Mammary epithelial cell (primary cell): ENCODE data around the gene SETD2.

Experiments
- EZH2 ChIP-seq: IDR thresholded peaks from 2 replicates; pipeline ENCODE4 v1.6.1; 2012; ENCODE audit warnings: low read length, inconsistent platforms, borderline replicate concordance
- TF ChIP-seq, protein P1 (sequence below), 2 donors: IDR thresholded peaks in 1 of 2; conservative IDR thresholded peaks in 1 of 2; 2 replicates each; pipeline ENCODE4 v1.5.1; 2011 to 2012; ENCODE audit warnings: inconsistent platforms in 2 of 2, low read length in 2 of 2, mild to moderate bottlenecking in 2 of 2, control low read depth in 1 of 2, low read depth in 1 of 2; ENCODE audit not compliant: insufficient read depth in 1 of 2; ENCODE audit errors: extremely low read depth in 1 of 2

DNA sequence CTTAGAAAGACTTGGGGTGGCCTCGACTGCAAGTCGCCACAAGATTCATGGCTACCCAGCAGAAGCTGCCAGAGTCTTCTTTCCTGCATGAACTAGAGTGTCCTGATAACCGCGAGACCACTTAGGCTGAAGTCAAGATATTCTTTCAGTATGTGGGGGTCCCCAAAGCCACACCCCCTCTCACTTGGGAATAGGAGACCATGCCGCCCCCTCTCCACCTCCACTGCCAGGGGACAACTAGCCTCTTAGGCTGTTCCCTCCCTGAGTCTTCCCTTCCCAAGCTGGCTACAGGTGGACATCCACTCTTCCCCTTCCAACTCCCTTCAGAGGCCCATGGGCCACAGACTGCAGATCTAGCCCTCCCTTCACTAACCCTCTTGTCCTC, 186.1 kb downstream of the SETD2 start:
- TF ChIP-seq, protein P1, sequence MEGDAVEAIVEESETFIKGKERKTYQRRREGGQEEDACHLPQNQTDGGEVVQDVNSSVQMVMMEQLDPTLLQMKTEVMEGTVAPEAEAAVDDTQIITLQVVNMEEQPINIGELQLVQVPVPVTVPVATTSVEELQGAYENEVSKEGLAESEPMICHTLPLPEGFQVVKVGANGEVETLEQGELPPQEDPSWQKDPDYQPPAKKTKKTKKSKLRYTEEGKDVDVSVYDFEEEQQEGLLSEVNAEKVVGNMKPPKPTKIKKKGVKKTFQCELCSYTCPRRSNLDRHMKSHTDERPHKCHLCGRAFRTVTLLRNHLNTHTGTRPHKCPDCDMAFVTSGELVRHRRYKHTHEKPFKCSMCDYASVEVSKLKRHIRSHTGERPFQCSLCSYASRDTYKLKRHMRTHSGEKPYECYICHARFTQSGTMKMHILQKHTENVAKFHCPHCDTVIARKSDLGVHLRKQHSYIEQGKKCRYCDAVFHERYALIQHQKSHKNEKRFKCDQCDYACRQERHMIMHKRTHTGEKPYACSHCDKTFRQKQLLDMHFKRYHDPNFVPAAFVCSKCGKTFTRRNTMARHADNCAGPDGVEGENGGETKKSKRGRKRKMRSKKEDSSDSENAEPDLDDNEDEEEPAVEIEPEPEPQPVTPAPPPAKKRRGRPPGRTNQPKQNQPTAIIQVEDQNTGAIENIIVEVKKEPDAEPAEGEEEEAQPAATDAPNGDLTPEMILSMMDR (conservative IDR thresholded peaks at IDR 0.05 in 1 of 2, IDR thresholded peaks at IDR 0.05 in 1 of 2; ENCODE audit: extremely low read depth in 1 of 2, insufficient read depth in 1 of 2, low read depth in 1 of 2, low read length in 2 of 2), result no peak
- no peak for TF ChIP-seq EZH2
